Activated B cell treated with CpG ODN at 0.5 μM for 24 hours (primary cell): ENCODE results near the gene WDR17. TPM values are rescaled to one million over a fixed set of nuclear protein-coding genes. Genes with fewer than 3 reads are reported as not detected.

Experiments
- ATAC-seq: fragments of 200-7000 bp; cut with Tn5 transposase; one replicate; pipeline ENCODE4 v1.10.0; 2021; ENCODE audit warnings: low read depth, mild to moderate bottlenecking, moderate library complexity
- CTCF ChIA-PET: fragments of 350-600 bp; sonication (Branson Sonifier 250); formaldehyde crosslinking; loops from one replicate; lab custom pipeline; 2021; ENCODE audit warnings: antibody characterized with exemption; lab: Charles Lee
- POLR2A ChIA-PET: fragments of 350-600 bp; sonication (Branson Sonifier 250); formaldehyde crosslinking; loops from one replicate; lab custom pipeline; 2021; ENCODE audit warnings: antibody characterized with exemption; lab: Charles Lee
- DNase-seq: peaks from one replicate; pipeline ENCODE4 v3.0.0; 2022
- H3K27ac Mint-ChIP-seq: one replicate; pipeline ENCODE4 v1.8.0; 2020; ENCODE audit warnings: mixed read lengths
- H3K27me3 Mint-ChIP-seq: one replicate; pipeline ENCODE4 v1.8.0; 2021; ENCODE audit warnings: mixed read lengths
- H3K36me3 Mint-ChIP-seq: one replicate; pipeline ENCODE4 v1.8.0; 2021; ENCODE audit warnings: low read depth, mixed read lengths
- H3K4me1 Mint-ChIP-seq: one replicate; pipeline ENCODE4 v1.8.0; 2021; ENCODE audit warnings: mixed read lengths
- H3K4me3 Mint-ChIP-seq: one replicate; pipeline ENCODE4 v1.8.0; 2020; ENCODE audit warnings: mild to moderate bottlenecking, mixed read lengths
- H3K9me3 Mint-ChIP-seq: one replicate; pipeline ENCODE4 v1.8.0; 2020; ENCODE audit warnings: mixed read lengths
- intact Hi-C: fragments of 100-400 bp; cut with micrococcal nuclease; formaldehyde crosslinking; loops from one replicate; pipeline ENCODE4 v1.15.1; 2024
- total RNA-seq: library from RNA; stranded (reverse); gene quantifications from 2 replicates; pipeline ENCODE4 v1.2.3, GENCODE V29; 2022
- TF ChIP-seq, protein P1 (sequence below): fragments of 200-600 bp; IDR thresholded peaks from one replicate; pipeline ENCODE4 v1.8.0; 2022; ENCODE audit warnings: antibody characterized with exemption, mild to moderate bottlenecking

The WDR17 gene
- total RNA-seq, 1 donor from 2014 or later = 6.2 TPM

- TF ChIP-seq, protein P1, sequence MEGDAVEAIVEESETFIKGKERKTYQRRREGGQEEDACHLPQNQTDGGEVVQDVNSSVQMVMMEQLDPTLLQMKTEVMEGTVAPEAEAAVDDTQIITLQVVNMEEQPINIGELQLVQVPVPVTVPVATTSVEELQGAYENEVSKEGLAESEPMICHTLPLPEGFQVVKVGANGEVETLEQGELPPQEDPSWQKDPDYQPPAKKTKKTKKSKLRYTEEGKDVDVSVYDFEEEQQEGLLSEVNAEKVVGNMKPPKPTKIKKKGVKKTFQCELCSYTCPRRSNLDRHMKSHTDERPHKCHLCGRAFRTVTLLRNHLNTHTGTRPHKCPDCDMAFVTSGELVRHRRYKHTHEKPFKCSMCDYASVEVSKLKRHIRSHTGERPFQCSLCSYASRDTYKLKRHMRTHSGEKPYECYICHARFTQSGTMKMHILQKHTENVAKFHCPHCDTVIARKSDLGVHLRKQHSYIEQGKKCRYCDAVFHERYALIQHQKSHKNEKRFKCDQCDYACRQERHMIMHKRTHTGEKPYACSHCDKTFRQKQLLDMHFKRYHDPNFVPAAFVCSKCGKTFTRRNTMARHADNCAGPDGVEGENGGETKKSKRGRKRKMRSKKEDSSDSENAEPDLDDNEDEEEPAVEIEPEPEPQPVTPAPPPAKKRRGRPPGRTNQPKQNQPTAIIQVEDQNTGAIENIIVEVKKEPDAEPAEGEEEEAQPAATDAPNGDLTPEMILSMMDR = no peak
- intact Hi-C loops = loop anchor here (1.0 to 5.0 kb wide), 4 partner anchors 26 to 897 kb away; no protein-coding TSS in a partner anchor
- H3K4me3 Mint-ChIP-seq = no peak overlapping the region
- no peaks in the 10 kb centered on the region for H3K4me1 Mint-ChIP-seq
- ChIA-PET POLR2A (no interaction called here), CTCF (interaction anchor here (1.1 to 2.7 kb wide), 2 partner anchors 116 to 190 kb away, joined by 3 to 20 read pairs; no protein-coding TSS in a partner anchor)
- H3K36me3 Mint-ChIP-seq = no peaks in the 10 kb centered on the region
- no peaks in the 10 kb centered on the region for H3K9me3 Mint-ChIP-seq
- ATAC-seq (no peak), DNase-seq (no peak)
- no peaks in the 10 kb centered on the region for H3K27me3 Mint-ChIP-seq
- H3K27ac Mint-ChIP-seq = no peak overlapping the region
These were observed 85.1 kb downstream of the WDR17 start for GRCh38 chr4:176150704-176151103.

DNA sequence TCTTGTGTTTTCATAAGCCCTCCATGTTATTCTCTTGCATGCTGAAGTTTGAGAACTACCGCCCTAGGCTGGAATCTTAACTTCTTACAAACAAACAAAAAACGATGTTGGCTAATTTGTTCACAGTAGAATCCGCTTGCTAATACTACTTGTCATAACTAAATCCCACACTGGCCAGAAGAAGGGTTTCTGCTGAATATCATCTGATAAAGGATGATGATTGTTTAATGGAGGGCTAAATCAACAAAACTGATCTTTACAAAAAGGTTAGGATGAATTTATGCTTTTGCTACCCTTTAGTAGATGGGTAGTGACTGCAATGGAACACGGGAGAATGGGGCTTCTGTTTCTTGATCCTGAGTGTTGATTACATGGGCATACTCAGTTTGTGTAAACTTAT lies 87.5 kb downstream of the WDR17 start:
- CTCF ChIA-PET = no interaction called here

DNA sequence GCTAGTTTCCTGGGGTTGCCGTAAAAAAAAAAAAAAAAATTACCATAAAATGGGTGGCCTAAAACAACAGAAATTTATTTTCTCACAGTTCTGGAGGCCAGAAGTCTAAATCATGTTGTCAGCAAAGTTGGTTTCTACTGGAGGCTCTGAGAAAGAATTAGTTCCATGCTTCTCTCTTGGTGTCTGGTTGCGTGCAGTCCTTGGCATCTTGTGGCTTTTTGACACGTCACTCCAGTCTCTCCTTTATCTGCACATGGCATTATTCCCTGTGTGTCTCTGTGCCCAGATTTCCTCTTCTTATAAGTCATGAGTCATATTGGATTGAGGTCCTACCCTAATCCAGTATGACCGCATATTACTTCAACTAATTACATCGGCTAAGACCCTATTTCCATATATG lies 91.0 kb downstream of the WDR17 start:
- ATAC-seq (no peak), DNase-seq (no peak)
- Mint-ChIP-seq H3K36me3 (no peaks in the 10 kb centered on the region), H3K4me3 (no peak overlapping the region), H3K27ac (no peak overlapping the region), H3K27me3 (no peaks in the 10 kb centered on the region), H3K9me3 (no peaks in the 10 kb centered on the region), H3K4me1 (no peaks in the 10 kb centered on the region)
- TF ChIP-seq, protein P1 = no peak
- intact Hi-C loops = no loop called here
- ChIA-PET POLR2A (no interaction called here), CTCF (no interaction called here)

More for the DNA sequence above, 87.5 kb downstream of the WDR17 start:
- DNase-seq (no peak), ATAC-seq (no peak)
- Mint-ChIP-seq H3K27me3 (no peaks in the 10 kb centered on the region), H3K4me3 (no peak overlapping the region), H3K4me1 (no peaks in the 10 kb centered on the region), H3K9me3 (no peaks in the 10 kb centered on the region), H3K27ac (no peak overlapping the region), H3K36me3 (no peaks in the 10 kb centered on the region)
- intact Hi-C loops = loop anchor here (5.0 kb wide), 1 partner anchor 894 kb away; no protein-coding TSS in a partner anchor
- TF ChIP-seq, protein P1 = no peak
- POLR2A ChIA-PET = no interaction called here

- DNase-seq (no peak), ATAC-seq (no peak)
- intact Hi-C loops = no loop called here
- no peaks in the 10 kb centered on the region for H3K27me3 Mint-ChIP-seq
- POLR2A ChIA-PET = no interaction called here
- TF ChIP-seq, protein P1 = no peak
- no peak overlapping the region for H3K27ac Mint-ChIP-seq
- H3K9me3 Mint-ChIP-seq = no peaks in the 10 kb centered on the region
- H3K4me1 Mint-ChIP-seq = no peaks in the 10 kb centered on the region
- no peaks in the 10 kb centered on the region for H3K36me3 Mint-ChIP-seq
- H3K4me3 Mint-ChIP-seq = no peak overlapping the region
- CTCF ChIA-PET = interaction anchor here (0.7 kb wide), 1 partner anchor 169 kb away, joined by 3 read pairs; no protein-coding TSS in a partner anchor
These were observed 97.4 kb downstream of the WDR17 start for GRCh38 chr4:176163041-176163440.

GRCh38 chr4:176185051-176185450 lies 119.4 kb downstream of the WDR17 start:
- ATAC-seq = no peak
- H3K9me3 Mint-ChIP-seq = no peaks in the 10 kb centered on the region
- ChIA-PET POLR2A (no interaction called here), CTCF (no interaction called here)
- intact Hi-C loops = no loop called here
- H3K36me3 Mint-ChIP-seq = no peaks in the 10 kb centered on the region
- H3K27me3 Mint-ChIP-seq = peaks cover 12% of the 10 kb centered on the region
- H3K4me1 Mint-ChIP-seq = peaks cover 2% of the 10 kb centered on the region
- TF ChIP-seq, protein P1 = no peak
- no peak overlapping the region for H3K27ac Mint-ChIP-seq
- DNase-seq = no peak
- H3K4me3 Mint-ChIP-seq = no peak overlapping the region
